GM10266 (cell line): ENCODE measurements around the gene DR1.

Experiments used
- DNase-seq: peaks from one replicate; pipeline ENCODE4 v3.0.0; 2012; ENCODE audit errors: extremely low spot score
- CTCF ChIP-seq: IDR thresholded peaks from 2 replicates; pipeline ENCODE4 v1.5.1; 2012; ENCODE audit warnings: mild to moderate bottlenecking, low read depth; ENCODE audit not compliant: control insufficient read depth, insufficient read depth; ENCODE audit errors: missing control alignments

Gene DR1

GRCh38 chr1:93328809-93329760 is 16.6 kb upstream of the DR1 start:
- DNase-seq: no peak
- TF ChIP-seq CTCF: no peak

GRCh38 chr1:93330196-93330595 is 15.5 kb upstream of the DR1 start:
- TF ChIP-seq CTCF: no peak
- no peak for DNase-seq

- no peak for DNase-seq
- TF ChIP-seq CTCF: no peak
These were observed 15.1 kb upstream of the DR1 start for GRCh38 chr1:93330617-93331016.

GRCh38 chr1:93331412-93331811 is 14.3 kb upstream of the DR1 start:
- TF ChIP-seq CTCF: no peak

GRCh38 chr1:93332368-93332767 is 13.3 kb upstream of the DR1 start:
- no peak for TF ChIP-seq CTCF
- DNase-seq: no peak

More at GRCh38 chr1:93331412-93331811, 14.3 kb upstream of the DR1 start:
- no peak for DNase-seq

- no peak for DNase-seq
- TF ChIP-seq CTCF: no peak
These were observed 7.1 kb upstream of the DR1 start for GRCh38 chr1:93338387-93339146.
